H9 (cell line): ENCODE measurements around the gene ARHGAP9. TPM values are rescaled to one million over a fixed set of nuclear protein-coding genes. Genes with fewer than 3 reads are reported as not detected.

Experiments
- DNase-seq: peaks from one replicate; pipeline ENCODE4 v3.0.0-alpha.2; 2017
- H2AFZ ChIP-seq: one replicate; pipeline ENCODE4 v1.6.1; 2013; ENCODE audit warnings: mild to moderate bottlenecking, low read length, control low read depth, moderate library complexity
- H2AK5ac ChIP-seq: 2 replicates; pipeline ENCODE4 v1.6.1; 2013; ENCODE audit warnings: low read length, control low read depth, mixed read lengths; ENCODE audit not compliant: insufficient read length
- H2BK120ac ChIP-seq: one replicate; pipeline ENCODE4 v1.6.1; 2013; ENCODE audit warnings: low read depth, mild to moderate bottlenecking, low read length, control low read depth, inconsistent platforms; ENCODE audit not compliant: poor library complexity, severe bottlenecking
- H2BK12ac ChIP-seq: 2 replicates; pipeline ENCODE4 v1.6.1; 2013; ENCODE audit warnings: low read length, control low read depth, mixed read lengths, low read depth; ENCODE audit not compliant: insufficient read length
- H2BK15ac ChIP-seq: 2 replicates; pipeline ENCODE4 v1.6.1; 2013; ENCODE audit warnings: low read depth, low read length, control low read depth
- H2BK20ac ChIP-seq: one replicate; pipeline ENCODE4 v1.6.1; 2013; ENCODE audit warnings: low read depth, mild to moderate bottlenecking, low read length, control low read depth, inconsistent platforms; ENCODE audit not compliant: poor library complexity, severe bottlenecking
- H2BK5ac ChIP-seq: 2 replicates; pipeline ENCODE4 v1.6.1; 2013; ENCODE audit warnings: low read length, control low read depth, mixed read lengths; ENCODE audit not compliant: insufficient read length
- H3K14ac ChIP-seq: 2 replicates; pipeline ENCODE4 v1.6.1; 2013; ENCODE audit warnings: low read length, control low read depth; ENCODE audit not compliant: insufficient read depth
- H3K18ac ChIP-seq: 2 replicates; pipeline ENCODE4 v1.6.1; 2013; ENCODE audit warnings: low read depth, mild to moderate bottlenecking, mixed read lengths, low read length, control low read depth; ENCODE audit not compliant: insufficient read length
- H3K23ac ChIP-seq: 2 replicates; pipeline ENCODE4 v1.6.1; 2013; ENCODE audit warnings: low read length, control low read depth, mixed read lengths, low read depth; ENCODE audit not compliant: insufficient read length
- H3K23me2 ChIP-seq: 2 replicates; pipeline ENCODE4 v1.6.1; 2013; ENCODE audit warnings: low read depth, mild to moderate bottlenecking, mixed read lengths, low read length, control low read depth; ENCODE audit not compliant: insufficient read length, poor library complexity, severe bottlenecking
- H3K27ac ChIP-seq: 2 replicates; pipeline ENCODE4 v1.5.1; 2013; ENCODE audit warnings: low read length, control low read depth, mixed read lengths, low read depth; ENCODE audit not compliant: insufficient read length
- H3K27me3 ChIP-seq: 2 replicates; pipeline ENCODE4 v1.6.1; 2013; ENCODE audit warnings: low read length, control low read depth, inconsistent platforms; ENCODE audit not compliant: insufficient read depth
- H3K4ac ChIP-seq: 2 replicates; pipeline ENCODE4 v1.6.1; 2013; ENCODE audit warnings: low read depth, mild to moderate bottlenecking, control low read depth, inconsistent platforms, low read length, moderate library complexity
- H3K4me1 ChIP-seq: 2 replicates; pipeline ENCODE4 v1.6.1; 2013; ENCODE audit warnings: low read length, control low read depth, inconsistent platforms; ENCODE audit not compliant: insufficient read depth
- H3K4me2 ChIP-seq: 2 replicates; pipeline ENCODE4 v1.6.1; 2013; ENCODE audit warnings: low read length, control low read depth, mixed read lengths; ENCODE audit not compliant: insufficient read length, insufficient read depth
- H3K56ac ChIP-seq: 2 replicates; pipeline ENCODE4 v1.6.1; 2013; ENCODE audit warnings: low read depth, mild to moderate bottlenecking, mixed read lengths, low read length, control low read depth; ENCODE audit not compliant: insufficient read length
- H3K79me1 ChIP-seq: 2 replicates; pipeline ENCODE4 v1.6.1; 2013; ENCODE audit warnings: low read depth, mild to moderate bottlenecking, moderate library complexity, low read length, control low read depth, inconsistent platforms; ENCODE audit not compliant: insufficient read depth, poor library complexity, severe bottlenecking
- H3K79me2 ChIP-seq: 2 replicates; pipeline ENCODE4 v1.6.1; 2013; ENCODE audit warnings: low read length, control low read depth, inconsistent platforms; ENCODE audit not compliant: insufficient read depth
- H3K9ac ChIP-seq: 2 replicates; pipeline ENCODE4 v1.6.1; 2013; ENCODE audit warnings: low read length, control low read depth, mixed read lengths; ENCODE audit not compliant: insufficient read length; ENCODE audit errors: extremely low read depth
- H3K9me3 ChIP-seq: one replicate; pipeline ENCODE4 v1.6.1; 2013; ENCODE audit warnings: low read depth, low read length, inconsistent platforms; ENCODE audit not compliant: control insufficient read depth
- H3T11ph ChIP-seq: one replicate; pipeline ENCODE4 v1.6.1; 2013; ENCODE audit warnings: mild to moderate bottlenecking, low read length, control low read depth, inconsistent platforms
- H4K20me1 ChIP-seq: one replicate; pipeline ENCODE4 v1.6.1; 2013; ENCODE audit not compliant: control insufficient read depth, insufficient read length, insufficient read depth
- H4K5ac ChIP-seq: 2 replicates; pipeline ENCODE4 v1.6.1; 2013; ENCODE audit warnings: low read depth, mild to moderate bottlenecking, mixed read lengths, low read length, control low read depth; ENCODE audit not compliant: insufficient read length
- H4K8ac ChIP-seq: replicated peaks from 2 replicates; pipeline ENCODE4 v1.6.1; 2013; ENCODE audit warnings: low read length, control low read depth, mixed read lengths, low read depth; ENCODE audit not compliant: insufficient read length
- H4K91ac ChIP-seq: 2 replicates; pipeline ENCODE4 v1.6.1; 2013; ENCODE audit warnings: low read depth, mild to moderate bottlenecking, moderate library complexity, mixed read lengths, low read length, control low read depth; ENCODE audit not compliant: insufficient read length
- H3K27ac Mint-ChIP-seq, 3 experiments: 2 replicates in 2 of 3; 3 replicates in 1 of 3; pipeline ENCODE4 v1.8.0; 2020 to 2021; ENCODE audit warnings: mixed read lengths in 3 of 3, mild to moderate bottlenecking in 1 of 3, moderate library complexity in 1 of 3
- H3K27me3 Mint-ChIP-seq: 2 replicates; pipeline ENCODE4 v1.8.0; 2021; ENCODE audit warnings: low read depth, mild to moderate bottlenecking, moderate library complexity, mixed read lengths
- H3K36me3 Mint-ChIP-seq, 3 experiments: 2 replicates in 2 of 3; 3 replicates in 1 of 3; pipeline ENCODE4 v1.8.0; 2020 to 2021; ENCODE audit warnings: low read depth in 3 of 3, mixed read lengths in 3 of 3; ENCODE audit not compliant: insufficient read depth in 1 of 3
- H3K4me1 Mint-ChIP-seq, 2 experiments: 2 replicates each; pipeline ENCODE4 v1.8.0; 2020; ENCODE audit warnings: mixed read lengths in 2 of 2
- H3K4me3 Mint-ChIP-seq, 2 experiments: 2 replicates in 1 of 2; 3 replicates in 1 of 2; pipeline ENCODE4 v1.8.0; 2020 to 2021; ENCODE audit warnings: mild to moderate bottlenecking in 2 of 2, mixed read lengths in 2 of 2, moderate library complexity in 1 of 2
- H3K9me3 Mint-ChIP-seq, 2 experiments: 2 replicates in 1 of 2; 3 replicates in 1 of 2; pipeline ENCODE4 v1.8.0; 2020; ENCODE audit warnings: mild to moderate bottlenecking in 2 of 2, mixed read lengths in 2 of 2, moderate library complexity in 1 of 2
- WGBS: extraction: QIAGEN DNeasy Blood & Tissue Kit; methylation state at CpG from one replicate; pipeline ENCODE4 v1.1.7; 2013; ENCODE audit warnings: missing lambda C conversion rate, low lambda C conversion rate, mixed read lengths; ENCODE audit not compliant: insufficient read length; ENCODE audit errors: extremely low coverage; 5-methylcytosine and 5-hydroxymethylcytosine counted together
- total RNA-seq: library from RNA; stranded (reverse); gene quantifications from 2 replicates; pipeline ENCODE4 v1.2.1, GENCODE V29; 2021
- TF ChIP-seq, protein P1 (sequence below): fragments of 200-600 bp; sonication (generic); conservative IDR thresholded peaks from 3 replicates; pipeline ENCODE4 v1.8.0; 2021; ENCODE audit warnings: antibody characterized with exemption, mild to moderate bottlenecking

ARHGAP9 gene
- total RNA-seq, 1 experiment from 2014 or later, result 3.7 TPM

DNA sequence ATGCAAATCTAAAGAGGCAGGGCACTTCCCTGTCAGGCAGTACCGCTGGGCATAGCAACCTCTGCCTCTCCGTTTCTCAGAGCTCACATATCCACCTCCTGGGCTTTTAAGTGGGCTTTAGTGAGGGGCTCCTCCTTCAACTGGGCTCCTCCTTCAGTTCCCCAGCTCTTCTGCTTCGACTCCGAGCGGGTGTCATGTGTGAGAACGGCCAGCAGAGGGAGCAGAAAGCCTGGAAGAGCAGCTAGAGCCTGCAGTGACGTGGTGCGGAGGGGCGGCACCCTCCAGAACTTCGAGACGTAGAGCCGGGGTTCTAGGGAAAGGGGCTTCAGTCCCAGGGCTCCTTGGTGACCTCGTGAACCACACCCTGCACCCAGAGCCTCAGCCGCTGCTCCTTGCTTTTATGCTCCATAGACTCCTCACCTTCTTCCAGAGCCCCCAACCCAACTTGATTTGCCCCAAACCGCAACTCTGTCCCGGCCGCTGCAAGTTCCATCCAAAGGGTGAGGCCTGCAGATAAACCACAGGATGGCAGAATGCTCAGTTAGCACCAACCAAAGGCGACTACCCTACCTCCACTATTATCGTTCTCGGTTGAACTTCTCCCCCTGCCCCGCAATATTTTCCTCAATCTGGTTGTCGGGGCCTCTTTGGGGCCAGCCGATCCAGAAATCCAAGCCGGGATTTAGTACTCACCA lies 20.5 kb downstream of the ARHGAP9 start:
- H3K9me3 Mint-ChIP-seq, result no peaks in the 10 kb centered on the region
- DNase-seq, result peak; percentile 99
- peak overlapping the region; percentile 94 to 97 (median 97) for H3K27ac Mint-ChIP-seq
- peak overlapping the region; percentile 59 for H3K27ac ChIP-seq
- no peak overlapping the region for H3K56ac ChIP-seq
- no peaks in the 10 kb centered on the region for H3K79me2 ChIP-seq
- no peaks in the 10 kb centered on the region for H3K79me1 ChIP-seq
- no peak overlapping the region for H3K23ac ChIP-seq
- no peak overlapping the region for H4K5ac ChIP-seq
- WGBS, result no CpG with 5 or more reads among the region's 24 CpGs
- no peaks in the 10 kb centered on the region; the same call in 1 of the 2 replicates for H3K4me1 ChIP-seq
- H3K27me3 Mint-ChIP-seq, result peaks cover 19% of the 10 kb centered on the region
- no peaks in the 10 kb centered on the region for H3K9me3 ChIP-seq
- H2BK15ac ChIP-seq, result no peak overlapping the region
- H2BK12ac ChIP-seq, result no peak overlapping the region
- no peak overlapping the region for H2BK120ac ChIP-seq
- H4K20me1 ChIP-seq, result no peaks in the 10 kb centered on the region
- H3K36me3 Mint-ChIP-seq, result peaks cover 0 to 6% (median 0%) of the 10 kb centered on the region in 3 experiments; a peak in 3 of 7 replicates
- no peak overlapping the region for H2BK20ac ChIP-seq
- no peak overlapping the region for H2AK5ac ChIP-seq
- H3K23me2 ChIP-seq, result peaks cover 34% of the 10 kb centered on the region
- peak overlapping the region; percentile 90 for H3K4me2 ChIP-seq
- no peak overlapping the region; the same call in 1 of the 2 replicates for H3K14ac ChIP-seq
- H3K4ac ChIP-seq, result no peak overlapping the region
- TF ChIP-seq, protein P1, sequence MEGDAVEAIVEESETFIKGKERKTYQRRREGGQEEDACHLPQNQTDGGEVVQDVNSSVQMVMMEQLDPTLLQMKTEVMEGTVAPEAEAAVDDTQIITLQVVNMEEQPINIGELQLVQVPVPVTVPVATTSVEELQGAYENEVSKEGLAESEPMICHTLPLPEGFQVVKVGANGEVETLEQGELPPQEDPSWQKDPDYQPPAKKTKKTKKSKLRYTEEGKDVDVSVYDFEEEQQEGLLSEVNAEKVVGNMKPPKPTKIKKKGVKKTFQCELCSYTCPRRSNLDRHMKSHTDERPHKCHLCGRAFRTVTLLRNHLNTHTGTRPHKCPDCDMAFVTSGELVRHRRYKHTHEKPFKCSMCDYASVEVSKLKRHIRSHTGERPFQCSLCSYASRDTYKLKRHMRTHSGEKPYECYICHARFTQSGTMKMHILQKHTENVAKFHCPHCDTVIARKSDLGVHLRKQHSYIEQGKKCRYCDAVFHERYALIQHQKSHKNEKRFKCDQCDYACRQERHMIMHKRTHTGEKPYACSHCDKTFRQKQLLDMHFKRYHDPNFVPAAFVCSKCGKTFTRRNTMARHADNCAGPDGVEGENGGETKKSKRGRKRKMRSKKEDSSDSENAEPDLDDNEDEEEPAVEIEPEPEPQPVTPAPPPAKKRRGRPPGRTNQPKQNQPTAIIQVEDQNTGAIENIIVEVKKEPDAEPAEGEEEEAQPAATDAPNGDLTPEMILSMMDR, result peak; percentile 88
- H2BK5ac ChIP-seq, result no peak overlapping the region
- H3K9ac ChIP-seq, result no peak overlapping the region
- no peak overlapping the region for H4K91ac ChIP-seq
- peaks cover 47 to 53% of the 10 kb centered on the region in 2 experiments for H3K4me1 Mint-ChIP-seq
- no peak overlapping the region for H4K8ac ChIP-seq
- H3K4me3 Mint-ChIP-seq, result peak overlapping the region; percentile 91 to 99
- no peak overlapping the region for H3K18ac ChIP-seq
- no peaks in the 10 kb centered on the region for H3K27me3 ChIP-seq
- no peak overlapping the region for H3T11ph ChIP-seq
- no peak overlapping the region for H2AFZ ChIP-seq
